ENCODE results near the gene PPP2CA. TPM values are rescaled to one million over a fixed set of nuclear protein-coding genes. Genes with fewer than 3 reads are reported as not detected.
"Not testable (repeated sequence)": the region's sequence is repeated elsewhere in the genome, so short reads cannot be mapped to it uniquely, and the experiment has no call there.

The PPP2CA gene
- total RNA-seq, 1 experiment from 2014 or later = 178 TPM

DNA sequence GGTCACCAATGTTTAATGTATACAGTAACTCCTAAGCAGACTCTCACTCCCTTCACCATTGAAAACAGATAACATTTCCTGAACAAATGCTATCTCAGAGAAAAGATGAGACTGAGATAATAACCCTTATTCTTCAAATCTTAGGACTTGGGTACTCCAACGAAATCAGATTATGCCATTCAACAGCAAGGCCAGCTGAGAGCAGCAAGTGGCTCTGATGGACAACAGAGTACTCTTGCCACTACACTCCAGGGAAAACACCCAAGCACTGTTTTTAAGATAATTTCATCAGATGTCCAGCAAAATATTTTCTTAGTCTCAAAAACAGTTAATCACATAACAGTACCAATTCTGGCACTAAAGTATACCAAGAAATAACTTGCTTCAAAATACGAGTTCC, 10.1 kb downstream of the PPP2CA start (continued):
- TF ChIP-seq, protein P1, sequence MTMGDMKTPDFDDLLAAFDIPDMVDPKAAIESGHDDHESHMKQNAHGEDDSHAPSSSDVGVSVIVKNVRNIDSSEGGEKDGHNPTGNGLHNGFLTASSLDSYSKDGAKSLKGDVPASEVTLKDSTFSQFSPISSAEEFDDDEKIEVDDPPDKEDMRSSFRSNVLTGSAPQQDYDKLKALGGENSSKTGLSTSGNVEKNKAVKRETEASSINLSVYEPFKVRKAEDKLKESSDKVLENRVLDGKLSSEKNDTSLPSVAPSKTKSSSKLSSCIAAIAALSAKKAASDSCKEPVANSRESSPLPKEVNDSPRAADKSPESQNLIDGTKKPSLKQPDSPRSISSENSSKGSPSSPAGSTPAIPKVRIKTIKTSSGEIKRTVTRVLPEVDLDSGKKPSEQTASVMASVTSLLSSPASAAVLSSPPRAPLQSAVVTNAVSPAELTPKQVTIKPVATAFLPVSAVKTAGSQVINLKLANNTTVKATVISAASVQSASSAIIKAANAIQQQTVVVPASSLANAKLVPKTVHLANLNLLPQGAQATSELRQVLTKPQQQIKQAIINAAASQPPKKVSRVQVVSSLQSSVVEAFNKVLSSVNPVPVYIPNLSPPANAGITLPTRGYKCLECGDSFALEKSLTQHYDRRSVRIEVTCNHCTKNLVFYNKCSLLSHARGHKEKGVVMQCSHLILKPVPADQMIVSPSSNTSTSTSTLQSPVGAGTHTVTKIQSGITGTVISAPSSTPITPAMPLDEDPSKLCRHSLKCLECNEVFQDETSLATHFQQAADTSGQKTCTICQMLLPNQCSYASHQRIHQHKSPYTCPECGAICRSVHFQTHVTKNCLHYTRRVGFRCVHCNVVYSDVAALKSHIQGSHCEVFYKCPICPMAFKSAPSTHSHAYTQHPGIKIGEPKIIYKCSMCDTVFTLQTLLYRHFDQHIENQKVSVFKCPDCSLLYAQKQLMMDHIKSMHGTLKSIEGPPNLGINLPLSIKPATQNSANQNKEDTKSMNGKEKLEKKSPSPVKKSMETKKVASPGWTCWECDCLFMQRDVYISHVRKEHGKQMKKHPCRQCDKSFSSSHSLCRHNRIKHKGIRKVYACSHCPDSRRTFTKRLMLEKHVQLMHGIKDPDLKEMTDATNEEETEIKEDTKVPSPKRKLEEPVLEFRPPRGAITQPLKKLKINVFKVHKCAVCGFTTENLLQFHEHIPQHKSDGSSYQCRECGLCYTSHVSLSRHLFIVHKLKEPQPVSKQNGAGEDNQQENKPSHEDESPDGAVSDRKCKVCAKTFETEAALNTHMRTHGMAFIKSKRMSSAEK (CRISPR knock-in tag; IDR thresholded peaks at IDR 0.05; ENCODE audit: borderline replicate concordance) = no peak
- TF ChIP-seq, protein P2, sequence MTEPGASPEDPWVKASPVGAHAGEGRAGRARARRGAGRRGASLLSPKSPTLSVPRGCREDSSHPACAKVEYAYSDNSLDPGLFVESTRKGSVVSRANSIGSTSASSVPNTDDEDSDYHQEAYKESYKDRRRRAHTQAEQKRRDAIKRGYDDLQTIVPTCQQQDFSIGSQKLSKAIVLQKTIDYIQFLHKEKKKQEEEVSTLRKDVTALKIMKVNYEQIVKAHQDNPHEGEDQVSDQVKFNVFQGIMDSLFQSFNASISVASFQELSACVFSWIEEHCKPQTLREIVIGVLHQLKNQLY (CRISPR knock-in tag; IDR thresholded peaks at IDR 0.05) = no peak
- TF ChIP-seq, protein P3, sequence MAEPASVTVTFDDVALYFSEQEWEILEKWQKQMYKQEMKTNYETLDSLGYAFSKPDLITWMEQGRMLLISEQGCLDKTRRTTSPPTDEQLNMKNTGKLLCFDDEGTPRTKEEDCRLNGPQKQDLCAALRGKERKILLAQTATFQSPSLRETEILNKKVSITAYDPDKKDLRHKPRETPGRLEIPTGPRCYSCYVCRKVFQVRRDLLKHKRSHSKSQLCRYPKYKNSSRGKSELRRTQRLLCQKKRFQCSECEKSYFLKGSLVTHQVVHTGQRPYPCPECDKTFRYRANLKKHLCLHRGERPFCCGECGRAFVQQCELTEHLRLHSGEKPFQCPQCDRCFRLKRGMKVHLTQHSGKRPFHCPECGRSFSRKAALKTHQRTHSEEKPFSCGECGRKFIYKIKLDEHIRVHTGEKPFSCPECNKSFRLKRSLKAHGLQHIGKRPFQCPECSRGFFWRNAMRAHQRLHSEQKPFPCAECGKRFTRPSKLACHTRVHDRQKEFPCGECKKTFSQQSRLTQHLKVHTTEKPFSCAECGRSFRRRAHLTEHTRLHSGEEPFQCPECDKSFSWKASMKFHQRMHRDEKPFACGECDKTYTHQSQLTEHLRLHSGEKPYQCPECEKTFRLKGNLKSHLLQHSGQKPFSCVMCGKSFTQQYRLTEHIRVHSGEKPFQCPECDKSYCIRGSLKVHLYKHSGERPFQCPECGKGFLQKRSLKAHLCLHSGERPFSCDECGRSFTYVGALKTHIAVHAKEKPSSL (CRISPR knock-in tag; conservative IDR thresholded peaks at IDR 0.05) = no peak

DNA sequence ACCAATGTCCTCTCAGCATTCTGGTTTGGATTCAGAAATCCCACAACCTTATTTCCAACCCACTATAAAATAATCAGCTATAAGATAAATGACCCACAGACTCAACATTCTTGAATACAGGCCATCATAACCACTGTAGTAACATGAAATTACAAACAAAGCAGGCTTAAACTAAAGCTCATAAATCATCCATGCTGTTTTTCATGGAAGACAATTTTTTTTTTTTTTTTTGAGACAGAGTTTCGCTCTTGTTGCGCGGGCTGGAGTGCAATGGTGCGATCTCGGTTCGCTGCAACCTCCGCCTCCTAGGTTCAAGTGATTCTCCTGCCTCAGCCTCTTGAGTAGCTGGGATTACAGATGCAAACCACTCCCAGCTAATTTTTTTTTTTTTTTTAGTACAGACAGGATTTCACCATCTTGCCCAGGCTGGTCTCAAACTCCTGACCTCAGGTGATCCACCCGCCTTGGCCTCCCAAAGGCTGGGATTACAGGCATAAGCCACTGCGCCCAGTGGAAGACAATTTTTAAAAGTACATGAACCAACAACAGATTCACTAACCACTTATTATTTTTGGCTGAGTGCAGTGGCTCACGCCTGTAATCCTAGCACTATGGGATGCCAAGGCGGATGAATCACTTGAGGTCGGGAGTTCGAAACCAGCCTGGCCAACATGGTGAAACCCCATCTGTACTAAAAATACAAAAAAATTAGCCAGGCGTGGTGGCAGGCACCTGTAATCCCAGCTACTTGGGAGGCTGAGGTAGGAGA, 14.4 kb downstream of the PPP2CA start:
- Mint-ChIP-seq H3K36me3 (peaks cover 14% of the 10 kb centered on the region), H3K4me1 (peaks cover 23% of the 10 kb centered on the region), H3K27ac (peak overlapping the region; percentile 83)
- not testable (repeated sequence) for H3K4me3 Mint-ChIP-seq; H3K27me3 Mint-ChIP-seq (ENCODE audit: low read depth); ATAC-seq; H3K9me3 Mint-ChIP-seq; DNase-seq (ENCODE audit: low spot score)
- POLR2A ChIA-PET = interaction anchor here (0.7 to 1.4 kb wide), 3 partner anchors 9 to 214 kb away, joined by 3 to 7 read pairs (median 4); partner anchors contain the start of gene PPP2CA
- CTCF ChIA-PET = interaction anchor here (0.6 to 1.9 kb wide), 5 partner anchors 9 to 317 kb away, joined by 3 to 7 read pairs (median 3); no protein-coding TSS in a partner anchor

DNA sequence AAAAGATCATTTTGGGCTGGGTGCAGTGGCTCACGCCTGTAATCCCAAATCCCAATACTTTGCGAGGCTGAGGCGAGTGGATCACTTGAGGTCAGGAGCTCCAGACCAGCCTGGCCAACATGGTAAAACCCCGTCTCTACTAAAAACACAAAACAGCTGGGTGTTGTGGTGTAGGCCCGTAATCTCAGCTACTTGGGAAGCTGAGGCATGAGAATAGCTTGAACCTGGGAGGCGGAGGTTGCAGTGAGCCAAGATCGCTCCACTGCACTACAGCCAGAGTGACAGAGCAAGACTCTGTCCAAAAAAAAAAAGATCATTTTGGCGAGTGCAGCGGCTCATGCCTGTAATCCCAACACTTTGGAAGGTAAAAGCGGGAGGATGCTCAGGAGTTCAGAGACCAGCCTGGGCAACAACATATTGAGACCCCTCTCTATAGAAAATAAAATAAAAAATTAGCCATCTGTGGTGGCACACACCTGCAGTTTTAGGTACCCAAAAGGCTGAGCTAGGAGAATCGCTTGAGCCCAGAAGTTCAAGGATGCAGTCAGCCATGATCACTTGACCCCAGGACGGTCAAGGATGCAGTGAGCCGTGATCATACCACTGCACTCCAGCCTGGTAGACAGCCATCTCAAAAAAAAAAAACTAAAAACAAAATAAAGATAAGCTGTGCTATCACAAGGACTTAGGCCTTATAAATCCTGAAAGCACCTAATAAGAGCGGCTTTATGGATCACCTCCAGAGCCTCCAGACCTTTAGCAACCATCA, 16.2 kb downstream of the PPP2CA start:
- DNase-seq (ENCODE audit: low spot score) (no peak), ATAC-seq (peak; percentile 18)
- no peak overlapping the region for H3K4me3 Mint-ChIP-seq
- no peaks in the 10 kb centered on the region; the same call in 1 of the 2 replicates for H3K9me3 Mint-ChIP-seq
- peaks cover 23% of the 10 kb centered on the region for H3K36me3 Mint-ChIP-seq
- H3K27me3 Mint-ChIP-seq (ENCODE audit: low read depth) = no peaks in the 10 kb centered on the region
- peaks cover 20% of the 10 kb centered on the region for H3K4me1 Mint-ChIP-seq
- H3K27ac Mint-ChIP-seq = peak overlapping the region; percentile 74; the same call in 1 of the 2 replicates
- ChIA-PET CTCF (interaction anchor here (0.6 to 1.9 kb wide), 5 partner anchors 17 to 170 kb away, joined by 3 to 6 read pairs (median 4); partner anchors contain the start of gene PPP2CA), POLR2A (interaction anchor here (0.7 to 1.1 kb wide), 2 partner anchors 17 to 44 kb away, joined by 3 to 5 read pairs; no protein-coding TSS in a partner anchor)
- TF ChIP-seq, protein P4, sequence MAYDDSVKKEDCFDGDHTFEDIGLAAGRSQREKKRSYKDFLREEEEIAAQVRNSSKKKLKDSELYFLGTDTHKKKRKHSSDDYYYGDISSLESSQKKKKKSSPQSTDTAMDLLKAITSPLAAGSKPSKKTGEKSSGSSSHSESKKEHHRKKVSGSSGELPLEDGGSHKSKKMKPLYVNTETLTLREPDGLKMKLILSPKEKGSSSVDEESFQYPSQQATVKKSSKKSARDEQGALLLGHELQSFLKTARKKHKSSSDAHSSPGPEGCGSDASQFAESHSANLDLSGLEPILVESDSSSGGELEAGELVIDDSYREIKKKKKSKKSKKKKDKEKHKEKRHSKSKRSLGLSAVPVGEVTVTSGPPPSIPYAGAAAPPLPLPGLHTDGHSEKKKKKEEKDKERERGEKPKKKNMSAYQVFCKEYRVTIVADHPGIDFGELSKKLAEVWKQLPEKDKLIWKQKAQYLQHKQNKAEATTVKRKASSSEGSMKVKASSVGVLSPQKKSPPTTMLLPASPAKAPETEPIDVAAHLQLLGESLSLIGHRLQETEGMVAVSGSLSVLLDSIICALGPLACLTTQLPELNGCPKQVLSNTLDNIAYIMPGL (CRISPR knock-in tag; IDR thresholded peaks at IDR 0.05) = no peak
- no peak for TF ChIP-seq TCF7 (CRISPR knock-in tag; IDR thresholded peaks at IDR 0.05; ENCODE audit: low read depth)
- TF ChIP-seq, protein P5, sequence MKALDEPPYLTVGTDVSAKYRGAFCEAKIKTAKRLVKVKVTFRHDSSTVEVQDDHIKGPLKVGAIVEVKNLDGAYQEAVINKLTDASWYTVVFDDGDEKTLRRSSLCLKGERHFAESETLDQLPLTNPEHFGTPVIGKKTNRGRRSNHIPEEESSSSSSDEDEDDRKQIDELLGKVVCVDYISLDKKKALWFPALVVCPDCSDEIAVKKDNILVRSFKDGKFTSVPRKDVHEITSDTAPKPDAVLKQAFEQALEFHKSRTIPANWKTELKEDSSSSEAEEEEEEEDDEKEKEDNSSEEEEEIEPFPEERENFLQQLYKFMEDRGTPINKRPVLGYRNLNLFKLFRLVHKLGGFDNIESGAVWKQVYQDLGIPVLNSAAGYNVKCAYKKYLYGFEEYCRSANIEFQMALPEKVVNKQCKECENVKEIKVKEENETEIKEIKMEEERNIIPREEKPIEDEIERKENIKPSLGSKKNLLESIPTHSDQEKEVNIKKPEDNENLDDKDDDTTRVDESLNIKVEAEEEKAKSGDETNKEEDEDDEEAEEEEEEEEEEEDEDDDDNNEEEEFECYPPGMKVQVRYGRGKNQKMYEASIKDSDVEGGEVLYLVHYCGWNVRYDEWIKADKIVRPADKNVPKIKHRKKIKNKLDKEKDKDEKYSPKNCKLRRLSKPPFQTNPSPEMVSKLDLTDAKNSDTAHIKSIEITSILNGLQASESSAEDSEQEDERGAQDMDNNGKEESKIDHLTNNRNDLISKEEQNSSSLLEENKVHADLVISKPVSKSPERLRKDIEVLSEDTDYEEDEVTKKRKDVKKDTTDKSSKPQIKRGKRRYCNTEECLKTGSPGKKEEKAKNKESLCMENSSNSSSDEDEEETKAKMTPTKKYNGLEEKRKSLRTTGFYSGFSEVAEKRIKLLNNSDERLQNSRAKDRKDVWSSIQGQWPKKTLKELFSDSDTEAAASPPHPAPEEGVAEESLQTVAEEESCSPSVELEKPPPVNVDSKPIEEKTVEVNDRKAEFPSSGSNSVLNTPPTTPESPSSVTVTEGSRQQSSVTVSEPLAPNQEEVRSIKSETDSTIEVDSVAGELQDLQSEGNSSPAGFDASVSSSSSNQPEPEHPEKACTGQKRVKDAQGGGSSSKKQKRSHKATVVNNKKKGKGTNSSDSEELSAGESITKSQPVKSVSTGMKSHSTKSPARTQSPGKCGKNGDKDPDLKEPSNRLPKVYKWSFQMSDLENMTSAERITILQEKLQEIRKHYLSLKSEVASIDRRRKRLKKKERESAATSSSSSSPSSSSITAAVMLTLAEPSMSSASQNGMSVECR (CRISPR knock-in tag; IDR thresholded peaks at IDR 0.05; ENCODE audit: borderline replicate concordance) = no peak
- TF ChIP-seq, protein P6, sequence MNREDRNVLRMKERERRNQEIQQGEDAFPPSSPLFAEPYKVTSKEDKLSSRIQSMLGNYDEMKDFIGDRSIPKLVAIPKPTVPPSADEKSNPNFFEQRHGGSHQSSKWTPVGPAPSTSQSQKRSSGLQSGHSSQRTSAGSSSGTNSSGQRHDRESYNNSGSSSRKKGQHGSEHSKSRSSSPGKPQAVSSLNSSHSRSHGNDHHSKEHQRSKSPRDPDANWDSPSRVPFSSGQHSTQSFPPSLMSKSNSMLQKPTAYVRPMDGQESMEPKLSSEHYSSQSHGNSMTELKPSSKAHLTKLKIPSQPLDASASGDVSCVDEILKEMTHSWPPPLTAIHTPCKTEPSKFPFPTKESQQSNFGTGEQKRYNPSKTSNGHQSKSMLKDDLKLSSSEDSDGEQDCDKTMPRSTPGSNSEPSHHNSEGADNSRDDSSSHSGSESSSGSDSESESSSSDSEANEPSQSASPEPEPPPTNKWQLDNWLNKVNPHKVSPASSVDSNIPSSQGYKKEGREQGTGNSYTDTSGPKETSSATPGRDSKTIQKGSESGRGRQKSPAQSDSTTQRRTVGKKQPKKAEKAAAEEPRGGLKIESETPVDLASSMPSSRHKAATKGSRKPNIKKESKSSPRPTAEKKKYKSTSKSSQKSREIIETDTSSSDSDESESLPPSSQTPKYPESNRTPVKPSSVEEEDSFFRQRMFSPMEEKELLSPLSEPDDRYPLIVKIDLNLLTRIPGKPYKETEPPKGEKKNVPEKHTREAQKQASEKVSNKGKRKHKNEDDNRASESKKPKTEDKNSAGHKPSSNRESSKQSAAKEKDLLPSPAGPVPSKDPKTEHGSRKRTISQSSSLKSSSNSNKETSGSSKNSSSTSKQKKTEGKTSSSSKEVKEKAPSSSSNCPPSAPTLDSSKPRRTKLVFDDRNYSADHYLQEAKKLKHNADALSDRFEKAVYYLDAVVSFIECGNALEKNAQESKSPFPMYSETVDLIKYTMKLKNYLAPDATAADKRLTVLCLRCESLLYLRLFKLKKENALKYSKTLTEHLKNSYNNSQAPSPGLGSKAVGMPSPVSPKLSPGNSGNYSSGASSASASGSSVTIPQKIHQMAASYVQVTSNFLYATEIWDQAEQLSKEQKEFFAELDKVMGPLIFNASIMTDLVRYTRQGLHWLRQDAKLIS (CRISPR knock-in tag; IDR thresholded peaks at IDR 0.05; ENCODE audit: borderline replicate concordance) = no peak

Measured in WTC11 (cell line).